Left renal pelvis (tissue), 4 donors: ENCODE results near the gene RGL3. TPM values are rescaled to one million over a fixed set of nuclear protein-coding genes. Genes with fewer than 3 reads are reported as not detected.
"Not testable (repeated sequence)": the region's sequence is repeated elsewhere in the genome, so short reads cannot be mapped to it uniquely, and the experiment has no call there.

Experiments
- DNase-seq, 4 donors: peaks; one replicate each; pipeline ENCODE4 v3.0.0-alpha.2; 2013; ENCODE audit warnings: low read depth in 4 of 4, low spot score in 3 of 4
- polyA plus RNA-seq, 4 donors: library from polyadenylated mRNA; unstranded; fragments of 120-200 nt; gene quantifications; one replicate each; pipeline ENCODE4 v1.2.1, GENCODE V29; 2013; ENCODE audit not compliant: insufficient read length in 4 of 4

RGL3 gene
- polyA plus RNA-seq: 100 to 1,000 TPM in 1 of 4 donors, 10 to 100 TPM in 2, 1 to 10 TPM in 1; 1.7 to 148 (median 71.4) TPM

GRCh38 chr19:11418549-11419506, at the start of gene RGL3:
TSS of gene RGL3 (minus strand) at chr19:11419314. CDS start at chr19:11419278, 36 bp downstream.
- DNase-seq: no peak

- DNase-seq: not testable (repeated sequence)
Observed at GRCh38 chr19:11468266-11468845, 49.2 kb upstream of the RGL3 start.

GRCh38 chr19:11465600-11465999, 46.5 kb upstream of the RGL3 start:
- no peak for DNase-seq

- no peak for DNase-seq
Observed at GRCh38 chr19:11464333-11465265, 45.5 kb upstream of the RGL3 start.

GRCh38 chr19:11463391-11463790, 44.3 kb upstream of the RGL3 start:
- DNase-seq: no peak

GRCh38 chr19:11461453-11461852, 42.3 kb upstream of the RGL3 start:
- DNase-seq: no peak

GRCh38 chr19:11460207-11460606, 41.1 kb upstream of the RGL3 start:
- DNase-seq: no peak

- DNase-seq: not testable (repeated sequence)
Observed at GRCh38 chr19:11458912-11459311, 39.8 kb upstream of the RGL3 start.

- no peak for DNase-seq
Observed at GRCh38 chr19:11458236-11458900, 39.3 kb upstream of the RGL3 start.

- DNase-seq: no peak
Observed at GRCh38 chr19:11457831-11458230, 38.7 kb upstream of the RGL3 start.

GRCh38 chr19:11457115-11457514, 38.0 kb upstream of the RGL3 start:
- DNase-seq: no peak

- DNase-seq: no peak
Observed at GRCh38 chr19:11456659-11457058, 37.5 kb upstream of the RGL3 start.

GRCh38 chr19:11455233-11455554, 36.1 kb upstream of the RGL3 start:
- DNase-seq: not testable (repeated sequence)

GRCh38 chr19:11453468-11454341, 34.6 kb upstream of the RGL3 start:
- DNase-seq: no peak

GRCh38 chr19:11452620-11453310, 33.7 kb upstream of the RGL3 start:
- no peak for DNase-seq

- no peak for DNase-seq
Observed at GRCh38 chr19:11451871-11452619, 32.9 kb upstream of the RGL3 start.

- no peak for DNase-seq
Observed at GRCh38 chr19:11451327-11451870, 32.3 kb upstream of the RGL3 start.
